OCI-LY3 (cell line): ENCODE results near the gene GNS.
A peak's percentile ranks its signal among the peaks of the same experiment; 100 is the strongest.

Experiments used
- H2AFZ ChIP-seq: fragments of 200-600, 300-600 bp; shearing (Covaris generic); 2 replicates; pipeline ENCODE4 v1.6.0; 2014; ENCODE audit warnings: antibody characterized with exemption, low read depth, low read length
- H3K27ac ChIP-seq: fragments of 200-600, 300-600 bp; sonication (generic); 2 replicates; pipeline ENCODE4 v1.5.1; 2014; ENCODE audit warnings: mild to moderate bottlenecking, low read length, moderate library complexity, mixed read lengths
- H3K27me3 ChIP-seq: fragments of 200-600, 300-600 bp; sonication (generic); 2 replicates; pipeline ENCODE4 v1.6.1; 2014; ENCODE audit warnings: low read depth, low read length, mixed read lengths
- H3K36me3 ChIP-seq: fragments of 200-600, 300-600 bp; sonication (generic); replicated peaks from 2 replicates; pipeline ENCODE3; 2014; ENCODE audit warnings: low read depth, low read length, mixed read lengths
- H3K4me1 ChIP-seq: fragments of 300-600, 200-600 bp; sonication (generic); 2 replicates; pipeline ENCODE4 v1.6.1; 2014; ENCODE audit warnings: low read length, mixed read lengths
- H3K4me2 ChIP-seq: fragments of 200-600, 300-600 bp; sonication (generic); 2 replicates; pipeline ENCODE4 v1.6.1; 2014; ENCODE audit warnings: low read length, mixed read lengths
- H3K4me3 ChIP-seq: fragments of 300-600, 200-600 bp; sonication (generic); 2 replicates; pipeline ENCODE4 v1.5.1; 2014; ENCODE audit warnings: antibody characterized with exemption, mild to moderate bottlenecking, low read length, moderate library complexity
- H3K79me2 ChIP-seq: fragments of 300-600, 200-600 bp; shearing (Covaris generic); 2 replicates; pipeline ENCODE4 v1.6.1; 2014; ENCODE audit warnings: mild to moderate bottlenecking, low read length, mixed read lengths
- H3K9ac ChIP-seq: fragments of 300-600, 200-600 bp; shearing (Covaris generic); 2 replicates; pipeline ENCODE4 v1.6.0; 2014; ENCODE audit warnings: mild to moderate bottlenecking, low read length, moderate library complexity
- H3K9me3 ChIP-seq: fragments of 200-600, 300-600 bp; shearing (Covaris generic); 2 replicates; pipeline ENCODE4 v1.6.1; 2014; ENCODE audit warnings: low read length, mixed read lengths; ENCODE audit not compliant: insufficient read depth
- H4K20me1 ChIP-seq: fragments of 200-600, 300-600 bp; sonication (generic); 2 replicates; pipeline ENCODE4 v1.6.1; 2016; ENCODE audit warnings: low read length, mixed read lengths; ENCODE audit not compliant: insufficient read depth
- CTCF ChIP-seq: fragments of 200-600, 300-600 bp; sonication (generic); IDR thresholded peaks from 2 replicates; pipeline ENCODE4 v1.5.1; 2014; ENCODE audit warnings: antibody characterized with exemption, low read length, low read depth
- EZH2phosphoT487 ChIP-seq: fragments of 200-600 bp; shearing (Covaris generic); IDR thresholded peaks from 2 replicates; pipeline ENCODE4 v1.6.1; 2018; ENCODE audit warnings: antibody characterized with exemption, mixed run types, low read depth

The GNS gene

GRCh38 chr12:64767495-64767894 is 8.3 kb upstream of the GNS start:
- Histone ChIP-seq H3K27me3 (no peaks in the 10 kb centered on the region), H2AFZ (no peak overlapping the region), H4K20me1 (no peaks in the 10 kb centered on the region), H3K4me3 (no peak overlapping the region), H3K9ac (no peak overlapping the region), H3K36me3 (no peaks in the 10 kb centered on the region), H3K9me3 (no peaks in the 10 kb centered on the region), H3K4me1 (no peaks in the 10 kb centered on the region), H3K79me2 (no peaks in the 10 kb centered on the region), H3K27ac (no peak overlapping the region), H3K4me2 (no peak overlapping the region)
- TF ChIP-seq CTCF (no peak), EZH2phosphoT487 (no peak)

GRCh38 chr12:64760808-64761573 is 1.8 kb upstream of the GNS start:
- Histone ChIP-seq H3K4me1 (peaks cover 16% of the 10 kb centered on the region), H2AFZ (no peak overlapping the region), H3K79me2 (peaks cover 5% of the 10 kb centered on the region; the same call in 1 of the 2 replicates), H3K36me3 (no peaks in the 10 kb centered on the region), H3K27ac (no peak overlapping the region), H4K20me1 (no peaks in the 10 kb centered on the region), H3K4me3 (no peak overlapping the region), H3K9ac (no peak overlapping the region), H3K9me3 (no peaks in the 10 kb centered on the region), H3K4me2 (no peak overlapping the region), H3K27me3 (no peaks in the 10 kb centered on the region)
- TF ChIP-seq CTCF (no peak), EZH2phosphoT487 (no peak)

- Histone ChIP-seq H3K79me2 (peaks cover 5% of the 10 kb centered on the region; the same call in 1 of the 2 replicates), H3K9me3 (no peaks in the 10 kb centered on the region), H3K4me3 (peak overlapping the region; percentile 35), H3K4me2 (peak overlapping the region; percentile 36), H3K4me1 (peaks cover 16% of the 10 kb centered on the region), H3K36me3 (no peaks in the 10 kb centered on the region), H3K9ac (no peak overlapping the region), H2AFZ (no peak overlapping the region), H3K27me3 (no peaks in the 10 kb centered on the region), H4K20me1 (no peaks in the 10 kb centered on the region), H3K27ac (peak overlapping the region; percentile 15; the same call in 1 of the 2 replicates)
- no peak for TF ChIP-seq EZH2phosphoT487
- TF ChIP-seq CTCF: no peak
Measured at GRCh38 chr12:64757771-64758170, 1.4 kb downstream of the GNS start.

GRCh38 chr12:64756376-64756775 is 2.8 kb downstream of the GNS start:
- Histone ChIP-seq H3K27ac (no peak overlapping the region), H3K4me3 (no peak overlapping the region), H3K4me2 (no peak overlapping the region), H2AFZ (no peak overlapping the region), H3K9me3 (no peaks in the 10 kb centered on the region), H3K36me3 (no peaks in the 10 kb centered on the region), H3K27me3 (no peaks in the 10 kb centered on the region), H3K4me1 (peaks cover 16% of the 10 kb centered on the region), H3K79me2 (peaks cover 5% of the 10 kb centered on the region; the same call in 1 of the 2 replicates), H3K9ac (no peak overlapping the region), H4K20me1 (no peaks in the 10 kb centered on the region)
- TF ChIP-seq CTCF: no peak
- TF ChIP-seq EZH2phosphoT487: no peak
